H1 (cell line): Measurements from ENCODE around the gene SELENOI. TPM values are rescaled to one million over a fixed set of nuclear protein-coding genes. Genes with fewer than 3 reads are reported as not detected.

Source experiments
- CTCF ChIA-PET: fragments of 300-600 bp; sonication (Branson Sonifier 250); formaldehyde crosslinking; loops from one replicate; lab custom pipeline; 2021; ENCODE audit not compliant: partially characterized antibody; lab: Charles Lee
- POLR2A ChIA-PET: fragments of 300-600 bp; sonication (Branson Sonifier 250); formaldehyde crosslinking; loops from one replicate; lab custom pipeline; 2021; ENCODE audit warnings: inconsistent platforms; ENCODE audit not compliant: partially characterized antibody; lab: Charles Lee
- DNase-seq, 2 experiments: peaks; one replicate each; pipeline versions ENCODE4 v3.0.0 to v3.0.0-alpha.2; 2010 to 2022; ENCODE audit warnings: low spot score in 2 of 2, low read depth in 1 of 2, mixed read lengths in 1 of 2
- FAIRE-seq: peaks from 2 replicates; lab custom pipeline; 2011; peaks lifted over from hg19 to GRCh38; lab: Jason Lieb, UNC
- H2AFZ ChIP-seq: 2 replicates; pipeline ENCODE4 v1.8.1; 2012; ENCODE audit warnings: low read length, inconsistent platforms
- H2AK5ac ChIP-seq: 2 replicates; pipeline ENCODE4 v1.6.1; 2013; ENCODE audit warnings: low read depth, low read length
- H2BK120ac ChIP-seq: replicated peaks from 2 replicates; pipeline ENCODE3; 2013; ENCODE audit warnings: low read depth, low read length, inconsistent platforms
- H2BK12ac ChIP-seq: 2 replicates; pipeline ENCODE4 v1.6.1; 2013; ENCODE audit warnings: low read depth, low read length
- H2BK15ac ChIP-seq: 2 replicates; pipeline ENCODE4 v1.6.1; 2013; ENCODE audit warnings: low read length
- H2BK20ac ChIP-seq: 2 replicates; pipeline ENCODE4 v1.6.1; 2013; ENCODE audit warnings: low read length
- H2BK5ac ChIP-seq: 2 replicates; pipeline ENCODE4 v1.6.1; 2013; ENCODE audit warnings: low read depth, low read length
- H3K14ac ChIP-seq: 2 replicates; pipeline ENCODE4 v1.6.1; 2013; ENCODE audit warnings: inconsistent platforms; ENCODE audit not compliant: insufficient read length
- H3K18ac ChIP-seq: 2 replicates; pipeline ENCODE4 v1.6.1; 2013; ENCODE audit warnings: low read length; ENCODE audit errors: extremely low read depth
- H3K23ac ChIP-seq: 2 replicates; pipeline ENCODE4 v1.6.1; 2013; ENCODE audit warnings: inconsistent platforms; ENCODE audit not compliant: insufficient read length
- H3K23me2 ChIP-seq: 2 replicates; pipeline ENCODE4 v1.6.1; 2013; ENCODE audit warnings: low read depth, low read length
- H3K27ac ChIP-seq: 2 replicates; pipeline ENCODE4 v1.6.1; 2011; ENCODE audit warnings: low read depth, low read length, inconsistent platforms
- H3K27me3 ChIP-seq, 4 experiments: replicated peaks in 1 of 4; 1 replicate in 1 of 4; 2 replicates in 3 of 4; pipeline versions ENCODE4 v1.6.1 to v1.8.1; 2011 to 2013; ENCODE audit warnings: low read length in 3 of 4, mild to moderate bottlenecking in 3 of 4, inconsistent platforms in 2 of 4, mixed read lengths in 2 of 4, moderate library complexity in 1 of 4; ENCODE audit not compliant: control insufficient read depth in 3 of 4, insufficient read depth in 3 of 4; ENCODE audit errors: extremely low read depth in 1 of 4
- H3K36me3 ChIP-seq, 4 experiments: 2 replicates each; pipeline versions ENCODE4 v1.6.1 to v1.8.1; 2011 to 2013; ENCODE audit warnings: mild to moderate bottlenecking in 4 of 4, low read length in 3 of 4, moderate library complexity in 2 of 4, control low read depth in 1 of 4, inconsistent platforms in 1 of 4; ENCODE audit not compliant: insufficient read depth in 4 of 4, control insufficient read depth in 2 of 4
- H3K4ac ChIP-seq: replicated peaks from 2 replicates; pipeline ENCODE3; 2013; ENCODE audit warnings: low read length, low read depth, mixed read lengths, inconsistent platforms; ENCODE audit not compliant: insufficient read length
- H3K4me1 ChIP-seq, 4 experiments: replicated peaks in 1 of 4; 1 replicate in 1 of 4; 2 replicates in 3 of 4; pipeline versions ENCODE4 v1.6.1 to v1.8.1; 2011 to 2013; ENCODE audit warnings: low read length in 3 of 4, inconsistent platforms in 2 of 4, mixed read lengths in 1 of 4; ENCODE audit not compliant: insufficient read depth in 4 of 4, control insufficient read depth in 3 of 4
- H3K4me2 ChIP-seq, 2 experiments: 2 replicates each; pipeline versions ENCODE4 v1.6.1 to v1.8.1; 2011 to 2013; ENCODE audit warnings: low read depth in 2 of 2, low read length in 2 of 2, control low read depth in 1 of 2, inconsistent platforms in 1 of 2, mild to moderate bottlenecking in 1 of 2; ENCODE audit not compliant: insufficient read depth in 1 of 2
- H3K4me3 ChIP-seq, 4 experiments: fragments of 200-600, 300-600 bp in 1 of 4; sonication (generic), shearing (Covaris generic), sonication (Bioruptor Twin) in 1 of 4; 2 replicates each; pipeline versions ENCODE4 v1.5.1 to v1.8.1; 2011 to 2016; ENCODE audit warnings: low read length in 4 of 4, low read depth in 3 of 4, control low read depth in 2 of 4, inconsistent platforms in 2 of 4, mild to moderate bottlenecking in 2 of 4, mixed read lengths in 1 of 4, moderate library complexity in 1 of 4; ENCODE audit not compliant: insufficient read depth in 2 of 4; ENCODE audit errors: extremely low read depth in 1 of 4
- H3K56ac ChIP-seq: replicated peaks from 2 replicates; pipeline ENCODE3; 2013; ENCODE audit warnings: low read depth, mild to moderate bottlenecking, mixed read lengths, low read length, inconsistent platforms; ENCODE audit not compliant: insufficient read length
- H3K79me1 ChIP-seq: 2 replicates; pipeline ENCODE4 v1.6.1; 2013; ENCODE audit warnings: low read depth, low read length, control low read depth
- H3K79me2 ChIP-seq, 2 experiments: 2 replicates each; pipeline versions ENCODE4 v1.6.1 to v1.8.1; 2012 to 2013; ENCODE audit warnings: low read length in 2 of 2, mild to moderate bottlenecking in 2 of 2, inconsistent platforms in 1 of 2; ENCODE audit not compliant: insufficient read depth in 2 of 2, control insufficient read depth in 1 of 2
- H3K9ac ChIP-seq, 4 experiments: replicated peaks in 1 of 4; 1 replicate in 1 of 4; 2 replicates in 3 of 4; pipeline versions ENCODE4 v1.6.1 to v1.8.1; 2011 to 2013; ENCODE audit warnings: low read depth in 3 of 4, low read length in 3 of 4, control low read depth in 2 of 4, mild to moderate bottlenecking in 2 of 4, moderate library complexity in 2 of 4, inconsistent platforms in 1 of 4; ENCODE audit errors: extremely low read depth in 1 of 4
- H3K9me3 ChIP-seq, 2 experiments: 2 replicates each; pipeline versions ENCODE4 v1.6.1 to v1.8.1; 2012 to 2013; ENCODE audit warnings: mild to moderate bottlenecking in 2 of 2, moderate library complexity in 2 of 2, control low read depth in 1 of 2, inconsistent platforms in 1 of 2, low read depth in 1 of 2, low read length in 1 of 2, mixed read lengths in 1 of 2; ENCODE audit not compliant: insufficient read depth in 2 of 2
- H4K20me1 ChIP-seq, 2 experiments: replicated peaks in 1 of 2; 2 replicates each; pipeline versions ENCODE3 to v1.8.1; 2011 to 2013; ENCODE audit warnings: inconsistent platforms in 2 of 2, low read length in 2 of 2, mild to moderate bottlenecking in 1 of 2; ENCODE audit not compliant: insufficient read depth in 2 of 2, control insufficient read depth in 1 of 2
- H4K5ac ChIP-seq: 2 replicates; pipeline ENCODE4 v1.6.1; 2013; ENCODE audit warnings: low read length, low read depth, mixed read lengths, inconsistent platforms; ENCODE audit not compliant: insufficient read length
- H4K8ac ChIP-seq: 2 replicates; pipeline ENCODE4 v1.8.0; 2013; ENCODE audit warnings: mild to moderate bottlenecking, moderate library complexity, low read length, inconsistent platforms; ENCODE audit not compliant: insufficient read depth; ENCODE audit errors: extremely low read depth
- H4K91ac ChIP-seq: replicated peaks from 2 replicates; pipeline ENCODE3; 2013; ENCODE audit warnings: low read length, mixed read lengths, inconsistent platforms; ENCODE audit not compliant: insufficient read length
- FOSL1 ChIP-seq: IDR thresholded peaks from 2 replicates; pipeline ENCODE4 v1.6.1; 2011; ENCODE audit warnings: mild to moderate bottlenecking, low read depth, low read length, moderate library complexity; ENCODE audit not compliant: insufficient read depth
- MAFK ChIP-seq: IDR thresholded peaks from 2 replicates; pipeline ENCODE4 v1.6.1; 2012; ENCODE audit warnings: low read depth, mild to moderate bottlenecking, improper control_type of control experiment, low read length
- NANOG ChIP-seq: IDR thresholded peaks from 2 replicates; pipeline ENCODE4 v1.6.1; 2011; ENCODE audit warnings: low read length, low read depth, mild to moderate bottlenecking, inconsistent platforms; ENCODE audit not compliant: insufficient read depth, poor library complexity, severe bottlenecking
- TBP ChIP-seq: IDR thresholded peaks from 2 replicates; pipeline ENCODE4 v1.6.1; 2011; ENCODE audit warnings: low read depth, low read length, improper control_type of control experiment
- USF2 ChIP-seq: IDR thresholded peaks from 2 replicates; pipeline ENCODE4 v1.6.1; 2011; ENCODE audit warnings: low read length, improper control_type of control experiment
- ZNF274 ChIP-seq: IDR thresholded peaks from 2 replicates; pipeline ENCODE4 v1.7.0; 2012; ENCODE audit warnings: low read length, borderline replicate concordance; ENCODE audit errors: extremely low read depth
- WGBS, 2 experiments: shearing (Covaris generic) in 1 of 2; methylation state at CpG; one replicate each; pipeline versions ENCODE4 v1.1.6 to v1.1.7; 2013 to 2015; ENCODE audit warnings: low lambda C conversion rate in 2 of 2, mixed read lengths in 2 of 2, inconsistent platforms in 1 of 2, low coverage in 1 of 2, missing lambda C conversion rate in 1 of 2; ENCODE audit not compliant: insufficient replicate concordance in 2 of 2, insufficient coverage in 1 of 2, insufficient read length in 1 of 2; ENCODE audit errors: extremely low coverage in 1 of 2, missing lambda C conversion rate in 1 of 2; 5-methylcytosine and 5-hydroxymethylcytosine counted together
- polyA plus RNA-seq, 7 experiments: library from polyadenylated mRNA; depleted of rRNA in 3 of 7; stranded (reverse) in 5 of 7; unstranded in 2 of 7; fragments of >200 nt in 5 of 7; fragments of 200-250 nt in 2 of 7; gene quantifications; 1 replicate in 5 of 7; 2 replicates in 1 of 7; 4 replicates in 1 of 7; pipeline versions ENCODE4 v1.2.1 to v1.2.3, GENCODE V29; 2011 to 2013; ENCODE audit warnings: missing spikeins in 2 of 7, mixed read lengths in 2 of 7
- total RNA-seq: library from RNA; stranded (reverse); fragmentation: NEBNext Ultra II Directional; extraction: Animal tissue kit (Norgen Biotek cat#: 25700); gene quantifications from 2 replicates; pipeline ENCODE4 v1.2.1, GENCODE V29; 2021

The SELENOI gene
- total and polyA plus RNA-seq, 2 of the 8 experiments (the other 6 are each of a cell fraction or from before 2014, with no cell fraction given) = 15.9 to 63.8 TPM

GRCh38 chr2:26325851-26326250, 20.1 kb upstream of the SELENOI start:
- Histone ChIP-seq H2BK20ac (no peak overlapping the region), H3K79me2 (no peaks in the 10 kb centered on the region), H2BK120ac (no peak overlapping the region), H3K23ac (no peak overlapping the region), H3K56ac (no peak overlapping the region), H2BK12ac (no peak overlapping the region), H3K4me2 (no peak overlapping the region), H3K4me3 (no peak overlapping the region), H2BK15ac (no peak overlapping the region), H4K20me1 (no peaks in the 10 kb centered on the region), H3K9ac (no peak overlapping the region), H4K91ac (no peak overlapping the region), H3K23me2 (no peaks in the 10 kb centered on the region), H3K9me3 (no peaks in the 10 kb centered on the region), H3K79me1 (no peaks in the 10 kb centered on the region), H2AFZ (no peak overlapping the region), H4K8ac (no peak overlapping the region), H3K27ac (no peak overlapping the region), H3K4ac (no peak overlapping the region), H3K4me1 (no peaks in the 10 kb centered on the region), H2AK5ac (no peak overlapping the region), H4K5ac (no peak overlapping the region), H3K36me3 (no peaks in the 10 kb centered on the region), H3K27me3 (no peaks in the 10 kb centered on the region; a peak in 1 of 7 replicates), H3K14ac (no peak overlapping the region), H3K18ac (no peak overlapping the region), H2BK5ac (no peak overlapping the region)
- DNase-seq (peak in 1 of 2 experiments; percentile 24), FAIRE-seq (no peak)
- 78% methylated on average over 4 of the region's 4 CpGs; no CpG with 5 or more reads in 1 of the 2 experiments for WGBS, 2 experiments
- ChIA-PET POLR2A (interaction anchor here (0.7 to 1.5 kb wide), 4 partner anchors 9 to 81 kb away, joined by 3 to 4 read pairs (median 4); partner anchors contain the start of genes HADHA and HADHB), CTCF (interaction anchor here (1.1 to 1.9 kb wide), 3 partner anchors 9 to 134 kb away, joined by 3 to 4 read pairs (median 4); no protein-coding TSS in a partner anchor)
- TF ChIP-seq USF2 (no peak), NANOG (no peak), MAFK (no peak), ZNF274 (no peak), FOSL1 (no peak), TBP (no peak)
